HepG2 (cell line): ENCODE results near the gene PIM3. TPM values are rescaled to one million over a fixed set of nuclear protein-coding genes. Genes with fewer than 3 reads are reported as not detected.

Experiments used
- ATAC-seq: fragments of 200-7000 bp; cut with Tn5 transposase; 3 replicates; pipeline ENCODE4 v1.9.1; 2020; ENCODE audit warnings: mild to moderate bottlenecking, moderate library complexity
- BruUV-seq: library from RNA; stranded (reverse); fragments of 400-500 nt; replicated peaks from 2 replicates; lab custom pipeline; 2021; lab: Mats Ljungman, UMichigan
- CTCF ChIA-PET: fragments of 300-600 bp; formaldehyde crosslinking; extraction: SDS; loops from one replicate; lab custom pipeline; 2021; ENCODE audit warnings: low total read pairs, inconsistent platforms, low intra/inter-chr PET ratio; lab: Yijun Ruan, JAX
- POLR2A ChIA-PET: fragments of 350-600 bp; sonication (Branson Sonifier 250); formaldehyde crosslinking; loops from one replicate; lab custom pipeline; 2020; ENCODE audit warnings: antibody characterized with exemption, inconsistent platforms; lab: Yijun Ruan, JAX
- DNase-seq: peaks from one replicate; pipeline ENCODE4 v3.0.0-alpha.2; 2015; ENCODE audit warnings: low spot score
- FAIRE-seq: peaks from 3 replicates; lab custom pipeline; 2011; peaks lifted over from hg19 to GRCh38; lab: Jason Lieb, UNC
- H2AFZ ChIP-seq: one replicate; pipeline ENCODE4 v1.6.1; 2011; ENCODE audit warnings: low read length, inconsistent platforms
- H3K27ac ChIP-seq: fragments of 300-600 bp; 3 replicates; pipeline ENCODE4 v1.8.0; 2011; ENCODE audit warnings: mixed run types, mild to moderate bottlenecking, mixed read lengths, low read length, inconsistent platforms; ENCODE audit not compliant: insufficient read depth; ENCODE audit errors: extremely low read length
- H3K27me3 ChIP-seq, 2 experiments: fragments of 200-600 bp in 1 of 2; 2 replicates in 1 of 2; 3 replicates in 1 of 2; pipeline versions ENCODE4 v1.6.0 to v1.8.0; 2011; ENCODE audit warnings: low read length in 2 of 2, mild to moderate bottlenecking in 2 of 2, moderate library complexity in 2 of 2, inconsistent platforms in 1 of 2; ENCODE audit not compliant: insufficient read depth in 2 of 2, control insufficient read depth in 1 of 2
- H3K36me3 ChIP-seq, 2 experiments: fragments of 200-600 bp in 1 of 2; replicated peaks in 1 of 2; 2 replicates in 1 of 2; 3 replicates in 1 of 2; pipeline versions ENCODE4 v1.5.1 to v1.8.0; 2011; ENCODE audit warnings: low read length in 2 of 2, inconsistent platforms in 1 of 2; ENCODE audit not compliant: insufficient read depth in 2 of 2, control insufficient read depth in 1 of 2
- H3K4me1 ChIP-seq: 2 replicates; pipeline ENCODE4 v1.5.1; 2012; ENCODE audit warnings: low read length, inconsistent platforms; ENCODE audit not compliant: insufficient read depth
- H3K4me2 ChIP-seq: 2 replicates; pipeline ENCODE4 v1.6.0; 2011; ENCODE audit warnings: low read depth, low read length, inconsistent platforms
- H3K4me3 ChIP-seq, 3 experiments: fragments of 200-600 bp in 1 of 3; sonication (generic), shearing (Covaris generic) in 1 of 3; replicated peaks in 1 of 3; 2 replicates each; pipeline ENCODE4 v1.5.1; 2011 to 2016; ENCODE audit warnings: low read length in 3 of 3, inconsistent platforms in 2 of 3, low read depth in 2 of 3, mild to moderate bottlenecking in 2 of 3, control low read depth in 1 of 3, mixed read lengths in 1 of 3; ENCODE audit not compliant: insufficient read depth in 1 of 3
- H3K79me2 ChIP-seq: one replicate; pipeline ENCODE4 v1.6.1; 2011; ENCODE audit warnings: low read length, inconsistent platforms; ENCODE audit not compliant: insufficient read depth
- H3K9ac ChIP-seq: 2 replicates; pipeline ENCODE4 v1.6.0; 2011; ENCODE audit warnings: mild to moderate bottlenecking, low read depth, low read length, inconsistent platforms; ENCODE audit not compliant: insufficient read depth
- H3K9me3 ChIP-seq: 2 replicates; pipeline ENCODE4 v1.5.1; 2012; ENCODE audit warnings: mild to moderate bottlenecking, low read length
- H4K20me1 ChIP-seq: 2 replicates; pipeline ENCODE4 v1.6.0; 2011; ENCODE audit warnings: inconsistent platforms, mild to moderate bottlenecking, low read length, moderate library complexity; ENCODE audit not compliant: insufficient read depth
- CREB1 ChIP-seq, 2 experiments: fragments of 450-650 bp in 1 of 2; IDR thresholded peaks; 2 replicates each; pipeline ENCODE4 v1.6.1; 2016 to 2017; ENCODE audit warnings: control low read depth in 1 of 2, mild to moderate bottlenecking in 1 of 2, missing compliant biosample characterization in 1 of 2, missing genetic modification characterization in 1 of 2
- DNMT3B ChIP-seq: conservative IDR thresholded peaks from 2 replicates; pipeline ENCODE4 v1.6.1; 2016; ENCODE audit warnings: missing biosample characterization, control low read depth
- HES4 ChIP-seq: sonication (generic); formaldehyde crosslinking; IDR thresholded peaks from 2 replicates; pipeline ENCODE4 v1.9.0; 2021; ENCODE audit warnings: mild to moderate bottlenecking, missing genetic modification reagents, borderline replicate concordance
- NPAS2 ChIP-seq: sonication (generic); formaldehyde crosslinking; IDR thresholded peaks from 2 replicates; pipeline ENCODE4 v1.8.0; 2022; ENCODE audit warnings: mild to moderate bottlenecking, missing genetic modification reagents, borderline replicate concordance
- RARA ChIP-seq: IDR thresholded peaks from 2 replicates; pipeline ENCODE4 v1.6.1; 2016; ENCODE audit warnings: missing genetic modification reagents, missing compliant biosample characterization
- RFX3 ChIP-seq: IDR thresholded peaks from 2 replicates; pipeline ENCODE4 v1.6.1; 2016; ENCODE audit warnings: missing biosample characterization, missing genetic modification reagents
- SIX4 ChIP-seq: sonication (generic); formaldehyde crosslinking; IDR thresholded peaks from 2 replicates; pipeline ENCODE4 v1.4.0; 2020; ENCODE audit warnings: missing genetic modification reagents
- THYN1 ChIP-seq: sonication (generic); formaldehyde crosslinking; IDR thresholded peaks from 2 replicates; pipeline ENCODE4 v1.8.1; 2023; ENCODE audit warnings: low read depth, mild to moderate bottlenecking, moderate library complexity, missing genetic modification reagents, borderline replicate concordance
- ZNF44 ChIP-seq: sonication (generic); formaldehyde crosslinking; IDR thresholded peaks from 2 replicates; pipeline ENCODE4 v1.5.1; 2020; ENCODE audit warnings: mild to moderate bottlenecking, missing genetic modification reagents
- ZNF850 ChIP-seq: sonication (generic); formaldehyde crosslinking; conservative IDR thresholded peaks from 2 replicates; pipeline ENCODE4 v1.9.0; 2021; ENCODE audit warnings: mild to moderate bottlenecking, missing genetic modification reagents
- WGBS: methylation state at CpG from one replicate; pipeline ENCODE4 v1.1.6; 2017; ENCODE audit warnings: low lambda C conversion rate; 5-methylcytosine and 5-hydroxymethylcytosine counted together
- in situ Hi-C: cut with HindIII; loops from 2 replicates; pipeline ENCODE4 v1.10.0; 2017; ENCODE audit warnings: low pct_unique_long_range_greater_than_20kb; ENCODE audit not compliant: extremely low pct_ligation_motif_present
- intact Hi-C: fragments of 100-400 bp; cut with micrococcal nuclease; formaldehyde crosslinking; loops from one replicate; pipeline ENCODE4 v1.10.0; 2022; ENCODE audit not compliant: unreplicated experiment
- polyA plus RNA-seq, 8 experiments: library from polyadenylated mRNA; depleted of rRNA in 3 of 8; stranded (reverse) in 7 of 8; unstranded in 1 of 8; fragments of >200 nt; fragmentation: Illumina TruSeq in 4 of 8; extraction: Trizol in 4 of 8; gene quantifications; 2 replicates each; pipeline versions ENCODE4 v1.2.1 to v1.2.3, GENCODE V29; 2011 to 2016; ENCODE audit warnings: low read depth in 4 of 8, missing spikeins in 1 of 8, mixed read lengths in 1 of 8; ENCODE audit not compliant: insufficient read depth in 1 of 8
- total RNA-seq, 5 experiments: library from RNA; depleted of rRNA; stranded (reverse); fragments of >200 nt; fragmentation: Illumina TruSeq; extraction: Trizol; gene quantifications; 2 replicates each; pipeline ENCODE4 v1.2.3, GENCODE V29; 2016; ENCODE audit warnings: low read depth in 1 of 5
- TF ChIP-seq, protein P1 (sequence below): fragments of 450-650 bp; IDR thresholded peaks from 2 replicates; pipeline ENCODE4 v1.6.1; 2016

PIM3 gene
- total and polyA plus RNA-seq, 2 of the 13 experiments (the other 11 are each of a cell fraction or from before 2014, with no cell fraction given) = 21.6 to 31.2 TPM

DNA sequence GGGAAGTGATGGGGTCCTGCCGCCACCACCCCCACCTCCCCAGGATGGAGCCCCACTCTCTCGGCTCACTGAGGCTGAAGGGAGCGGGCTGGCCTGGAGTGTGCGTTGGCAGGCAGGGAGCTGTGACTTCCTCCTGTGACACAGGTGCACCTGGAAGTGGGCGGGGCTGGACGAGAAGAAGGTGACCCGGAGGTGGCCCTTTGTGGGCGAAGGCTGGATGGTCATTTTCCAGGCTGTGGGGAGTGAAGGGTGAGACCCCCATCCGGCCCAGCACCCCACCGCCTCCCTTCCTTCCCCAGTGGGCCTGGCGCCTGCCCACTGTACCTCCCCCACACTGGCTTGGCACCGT, 36.7 kb downstream of the PIM3 start (continued):
- no peak for TF ChIP-seq HES4 (CRISPR knock-in tag)
- no peak for TF ChIP-seq RARA (CRISPR knock-in tag)
- TF ChIP-seq THYN1 (CRISPR knock-in tag) = no peak
- no peak for TF ChIP-seq SIX4 (CRISPR knock-in tag)
- no peak for TF ChIP-seq ZNF44 (CRISPR knock-in tag)
- no peak for TF ChIP-seq ZNF850
- TF ChIP-seq RFX3 (CRISPR knock-in tag) = no peak
- TF ChIP-seq NPAS2 = no peak

DNA sequence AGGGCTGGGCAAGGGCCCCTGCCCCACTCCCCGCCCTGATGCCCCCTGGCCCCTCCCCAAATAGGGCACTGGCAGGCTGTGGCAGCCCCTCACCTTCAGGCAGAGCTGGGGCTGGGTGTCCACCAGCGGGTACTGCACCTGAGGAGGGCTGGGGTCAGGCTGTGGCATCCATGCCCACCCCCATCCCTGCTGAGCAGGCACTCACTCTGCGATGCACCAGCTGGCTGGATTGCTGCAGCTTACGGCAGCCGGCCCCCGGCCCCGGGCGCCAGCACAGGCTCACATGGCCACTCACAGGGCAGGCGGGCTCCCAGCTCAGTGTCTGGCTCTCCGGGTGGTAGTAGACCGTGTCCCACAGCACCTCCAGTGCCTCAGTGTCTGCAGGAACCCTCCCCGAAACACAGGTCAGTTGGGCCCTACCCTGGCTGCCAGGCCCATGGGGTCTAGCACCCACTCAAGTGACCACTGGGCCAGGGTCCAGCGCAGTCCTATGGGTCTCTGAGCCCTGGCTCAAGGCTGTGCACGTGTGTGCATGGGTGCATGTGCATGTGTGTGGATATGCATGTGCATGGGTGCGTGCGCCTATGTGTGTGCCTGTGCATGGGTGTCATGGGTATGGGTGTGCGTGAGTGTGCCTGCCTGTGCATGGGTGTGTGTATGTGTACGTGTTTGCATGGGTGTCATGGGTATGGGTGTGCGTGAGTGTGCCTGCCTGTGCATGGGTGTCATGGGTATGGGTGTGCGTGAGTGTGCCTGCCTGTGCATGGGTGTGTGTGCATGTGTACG, 37.6 kb downstream of the PIM3 start:
- Histone ChIP-seq H4K20me1 (no peaks in the 10 kb centered on the region), H3K79me2 (no peaks in the 10 kb centered on the region), H3K4me2 (no peak overlapping the region), H3K4me1 (peaks cover 2% of the 10 kb centered on the region), H3K27me3 (peaks cover 7 to 12% of the 10 kb centered on the region in 2 experiments; a peak in 4 of 5 replicates), H3K9ac (no peak overlapping the region), H3K4me3 (no peak overlapping the region), H3K9me3 (no peaks in the 10 kb centered on the region), H3K36me3 (no peaks in the 10 kb centered on the region), H3K27ac (no peak overlapping the region), H2AFZ (no peak overlapping the region)
- FAIRE-seq (no peak), DNase-seq (no peak), ATAC-seq (no peak)
- intact Hi-C loops (no loop called here), in situ Hi-C loops (no loop called here)
- WGBS = 67% methylated on average over 10 of the region's 21 CpGs
- no TSS peak for BruUV-seq
- ChIA-PET POLR2A (no interaction called here), CTCF (no interaction called here)
- peak; percentile 5; the same call in 1 of the 2 replicates for TF ChIP-seq CREB1 (IDR thresholded peaks at IDR 0.05)
- no peak for TF ChIP-seq CREB1 (CRISPR knock-in tag; IDR thresholded peaks at IDR 0.05)
- TF ChIP-seq DNMT3B (CRISPR knock-in tag) = no peak
- TF ChIP-seq, protein P1, sequence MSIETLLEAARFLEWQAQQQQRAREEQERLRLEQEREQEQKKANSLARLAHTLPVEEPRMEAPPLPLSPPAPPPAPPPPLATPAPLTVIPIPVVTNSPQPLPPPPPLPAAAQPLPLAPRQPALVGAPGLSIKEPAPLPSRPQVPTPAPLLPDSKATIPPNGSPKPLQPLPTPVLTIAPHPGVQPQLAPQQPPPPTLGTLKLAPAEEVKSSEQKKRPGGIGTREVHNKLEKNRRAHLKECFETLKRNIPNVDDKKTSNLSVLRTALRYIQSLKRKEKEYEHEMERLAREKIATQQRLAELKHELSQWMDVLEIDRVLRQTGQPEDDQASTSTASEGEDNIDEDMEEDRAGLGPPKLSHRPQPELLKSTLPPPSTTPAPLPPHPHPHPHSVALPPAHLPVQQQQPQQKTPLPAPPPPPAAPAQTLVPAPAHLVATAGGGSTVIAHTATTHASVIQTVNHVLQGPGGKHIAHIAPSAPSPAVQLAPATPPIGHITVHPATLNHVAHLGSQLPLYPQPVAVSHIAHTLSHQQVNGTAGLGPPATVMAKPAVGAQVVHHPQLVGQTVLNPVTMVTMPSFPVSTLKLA = peak; percentile 59
